H1 (cell line): ENCODE measurements around the gene ZNF3. TPM values are rescaled to one million over a fixed set of nuclear protein-coding genes. Genes with fewer than 3 reads are reported as not detected.
A peak's percentile ranks its signal among the peaks of the same experiment; 100 is the strongest.

Source experiments
- CTCF ChIA-PET: fragments of 300-600 bp; sonication (Branson Sonifier 250); formaldehyde crosslinking; loops from one replicate; lab custom pipeline; 2021; ENCODE audit not compliant: partially characterized antibody; lab: Charles Lee
- POLR2A ChIA-PET: fragments of 300-600 bp; sonication (Branson Sonifier 250); formaldehyde crosslinking; loops from one replicate; lab custom pipeline; 2021; ENCODE audit warnings: inconsistent platforms; ENCODE audit not compliant: partially characterized antibody; lab: Charles Lee
- DNase-seq, 2 experiments: peaks; one replicate each; pipeline versions ENCODE4 v3.0.0 to v3.0.0-alpha.2; 2010 to 2022; ENCODE audit warnings: low spot score in 2 of 2, low read depth in 1 of 2, mixed read lengths in 1 of 2
- FAIRE-seq: peaks from 2 replicates; lab custom pipeline; 2011; peaks lifted over from hg19 to GRCh38; lab: Jason Lieb, UNC
- H2AFZ ChIP-seq: 2 replicates; pipeline ENCODE4 v1.8.1; 2012; ENCODE audit warnings: low read length, inconsistent platforms
- H2AK5ac ChIP-seq: 2 replicates; pipeline ENCODE4 v1.6.1; 2013; ENCODE audit warnings: low read depth, low read length
- H2BK120ac ChIP-seq: replicated peaks from 2 replicates; pipeline ENCODE3; 2013; ENCODE audit warnings: low read depth, low read length, inconsistent platforms
- H2BK12ac ChIP-seq: 2 replicates; pipeline ENCODE4 v1.6.1; 2013; ENCODE audit warnings: low read depth, low read length
- H2BK15ac ChIP-seq: 2 replicates; pipeline ENCODE4 v1.6.1; 2013; ENCODE audit warnings: low read length
- H2BK20ac ChIP-seq: 2 replicates; pipeline ENCODE4 v1.6.1; 2013; ENCODE audit warnings: low read length
- H2BK5ac ChIP-seq: 2 replicates; pipeline ENCODE4 v1.6.1; 2013; ENCODE audit warnings: low read depth, low read length
- H3K14ac ChIP-seq: 2 replicates; pipeline ENCODE4 v1.6.1; 2013; ENCODE audit warnings: inconsistent platforms; ENCODE audit not compliant: insufficient read length
- H3K18ac ChIP-seq: 2 replicates; pipeline ENCODE4 v1.6.1; 2013; ENCODE audit warnings: low read length; ENCODE audit errors: extremely low read depth
- H3K23ac ChIP-seq: 2 replicates; pipeline ENCODE4 v1.6.1; 2013; ENCODE audit warnings: inconsistent platforms; ENCODE audit not compliant: insufficient read length
- H3K23me2 ChIP-seq: 2 replicates; pipeline ENCODE4 v1.6.1; 2013; ENCODE audit warnings: low read depth, low read length
- H3K27ac ChIP-seq: 2 replicates; pipeline ENCODE4 v1.6.1; 2011; ENCODE audit warnings: low read depth, low read length, inconsistent platforms
- H3K27me3 ChIP-seq, 4 experiments: replicated peaks in 1 of 4; 1 replicate in 1 of 4; 2 replicates in 3 of 4; pipeline versions ENCODE4 v1.6.1 to v1.8.1; 2011 to 2013; ENCODE audit warnings: low read length in 3 of 4, mild to moderate bottlenecking in 3 of 4, inconsistent platforms in 2 of 4, mixed read lengths in 2 of 4, moderate library complexity in 1 of 4; ENCODE audit not compliant: control insufficient read depth in 3 of 4, insufficient read depth in 3 of 4; ENCODE audit errors: extremely low read depth in 1 of 4
- H3K36me3 ChIP-seq, 4 experiments: 2 replicates each; pipeline versions ENCODE4 v1.6.1 to v1.8.1; 2011 to 2013; ENCODE audit warnings: mild to moderate bottlenecking in 4 of 4, low read length in 3 of 4, moderate library complexity in 2 of 4, control low read depth in 1 of 4, inconsistent platforms in 1 of 4; ENCODE audit not compliant: insufficient read depth in 4 of 4, control insufficient read depth in 2 of 4
- H3K4ac ChIP-seq: replicated peaks from 2 replicates; pipeline ENCODE3; 2013; ENCODE audit warnings: low read length, low read depth, mixed read lengths, inconsistent platforms; ENCODE audit not compliant: insufficient read length
- H3K4me1 ChIP-seq, 4 experiments: replicated peaks in 1 of 4; 1 replicate in 1 of 4; 2 replicates in 3 of 4; pipeline versions ENCODE4 v1.6.1 to v1.8.1; 2011 to 2013; ENCODE audit warnings: low read length in 3 of 4, inconsistent platforms in 2 of 4, mixed read lengths in 1 of 4; ENCODE audit not compliant: insufficient read depth in 4 of 4, control insufficient read depth in 3 of 4
- H3K4me2 ChIP-seq, 2 experiments: 2 replicates each; pipeline versions ENCODE4 v1.6.1 to v1.8.1; 2011 to 2013; ENCODE audit warnings: low read depth in 2 of 2, low read length in 2 of 2, control low read depth in 1 of 2, inconsistent platforms in 1 of 2, mild to moderate bottlenecking in 1 of 2; ENCODE audit not compliant: insufficient read depth in 1 of 2
- H3K4me3 ChIP-seq, 4 experiments: fragments of 200-600, 300-600 bp in 1 of 4; sonication (generic), shearing (Covaris generic), sonication (Bioruptor Twin) in 1 of 4; 2 replicates each; pipeline versions ENCODE4 v1.5.1 to v1.8.1; 2011 to 2016; ENCODE audit warnings: low read length in 4 of 4, low read depth in 3 of 4, control low read depth in 2 of 4, inconsistent platforms in 2 of 4, mild to moderate bottlenecking in 2 of 4, mixed read lengths in 1 of 4, moderate library complexity in 1 of 4; ENCODE audit not compliant: insufficient read depth in 2 of 4; ENCODE audit errors: extremely low read depth in 1 of 4
- H3K56ac ChIP-seq: replicated peaks from 2 replicates; pipeline ENCODE3; 2013; ENCODE audit warnings: low read depth, mild to moderate bottlenecking, mixed read lengths, low read length, inconsistent platforms; ENCODE audit not compliant: insufficient read length
- H3K79me1 ChIP-seq: 2 replicates; pipeline ENCODE4 v1.6.1; 2013; ENCODE audit warnings: low read depth, low read length, control low read depth
- H3K79me2 ChIP-seq, 2 experiments: 2 replicates each; pipeline versions ENCODE4 v1.6.1 to v1.8.1; 2012 to 2013; ENCODE audit warnings: low read length in 2 of 2, mild to moderate bottlenecking in 2 of 2, inconsistent platforms in 1 of 2; ENCODE audit not compliant: insufficient read depth in 2 of 2, control insufficient read depth in 1 of 2
- H3K9ac ChIP-seq, 4 experiments: replicated peaks in 1 of 4; 1 replicate in 1 of 4; 2 replicates in 3 of 4; pipeline versions ENCODE4 v1.6.1 to v1.8.1; 2011 to 2013; ENCODE audit warnings: low read depth in 3 of 4, low read length in 3 of 4, control low read depth in 2 of 4, mild to moderate bottlenecking in 2 of 4, moderate library complexity in 2 of 4, inconsistent platforms in 1 of 4; ENCODE audit errors: extremely low read depth in 1 of 4
- H3K9me3 ChIP-seq, 2 experiments: 2 replicates each; pipeline versions ENCODE4 v1.6.1 to v1.8.1; 2012 to 2013; ENCODE audit warnings: mild to moderate bottlenecking in 2 of 2, moderate library complexity in 2 of 2, control low read depth in 1 of 2, inconsistent platforms in 1 of 2, low read depth in 1 of 2, low read length in 1 of 2, mixed read lengths in 1 of 2; ENCODE audit not compliant: insufficient read depth in 2 of 2
- H4K20me1 ChIP-seq, 2 experiments: replicated peaks in 1 of 2; 2 replicates each; pipeline versions ENCODE3 to v1.8.1; 2011 to 2013; ENCODE audit warnings: inconsistent platforms in 2 of 2, low read length in 2 of 2, mild to moderate bottlenecking in 1 of 2; ENCODE audit not compliant: insufficient read depth in 2 of 2, control insufficient read depth in 1 of 2
- H4K5ac ChIP-seq: 2 replicates; pipeline ENCODE4 v1.6.1; 2013; ENCODE audit warnings: low read length, low read depth, mixed read lengths, inconsistent platforms; ENCODE audit not compliant: insufficient read length
- H4K8ac ChIP-seq: 2 replicates; pipeline ENCODE4 v1.8.0; 2013; ENCODE audit warnings: mild to moderate bottlenecking, moderate library complexity, low read length, inconsistent platforms; ENCODE audit not compliant: insufficient read depth; ENCODE audit errors: extremely low read depth
- H4K91ac ChIP-seq: replicated peaks from 2 replicates; pipeline ENCODE3; 2013; ENCODE audit warnings: low read length, mixed read lengths, inconsistent platforms; ENCODE audit not compliant: insufficient read length
- BACH1 ChIP-seq: IDR thresholded peaks from 2 replicates; pipeline ENCODE4 v1.6.1; 2012; ENCODE audit warnings: low read length, improper control_type of control experiment
- BCL11A ChIP-seq, 2 experiments: IDR thresholded peaks; one replicate each; pipeline ENCODE4 v1.6.1; 2011; ENCODE audit warnings: low read depth in 2 of 2, low read length in 2 of 2, mild to moderate bottlenecking in 2 of 2
- E2F6 ChIP-seq: IDR thresholded peaks from 2 replicates; pipeline ENCODE4 v1.6.1; 2012; ENCODE audit warnings: inconsistent platforms
- EP300 ChIP-seq, 2 experiments: IDR thresholded peaks; 1 replicate in 1 of 2; 2 replicates in 1 of 2; pipeline ENCODE4 v1.6.1; 2011 to 2012; ENCODE audit warnings: low read depth in 2 of 2, low read length in 2 of 2, mild to moderate bottlenecking in 2 of 2, borderline replicate concordance in 1 of 2, inconsistent platforms in 1 of 2, moderate library complexity in 1 of 2
- HDAC6 ChIP-seq: IDR thresholded peaks from one replicate; pipeline ENCODE4 v1.7.1; 2012; ENCODE audit warnings: low read depth, mild to moderate bottlenecking, inconsistent platforms, low read length, moderate library complexity
- JUN ChIP-seq: IDR thresholded peaks from 2 replicates; pipeline ENCODE4 v1.6.1; 2011; ENCODE audit warnings: low read depth, mild to moderate bottlenecking, improper control_type of control experiment, low read length
- KDM4A ChIP-seq: IDR thresholded peaks from one replicate; pipeline ENCODE4 v1.7.1; 2012; ENCODE audit warnings: low read depth, mild to moderate bottlenecking, moderate library complexity, low read length, inconsistent platforms; ENCODE audit not compliant: severe bottlenecking
- RNF2 ChIP-seq: fragments of 200-900, 300-1000 bp; sonication (generic); IDR thresholded peaks from 2 replicates; pipeline ENCODE4 v1.7.1; 2016; ENCODE audit warnings: borderline replicate concordance, low read depth, mild to moderate bottlenecking, antibody characterized with exemption, low read length; ENCODE audit not compliant: poor library complexity, severe bottlenecking; ENCODE audit errors: missing control alignments
- SIX5 ChIP-seq: IDR thresholded peaks from 2 replicates; pipeline ENCODE4 v1.6.1; 2011; ENCODE audit warnings: mild to moderate bottlenecking, low read depth, low read length
- TCF12 ChIP-seq: IDR thresholded peaks from 2 replicates; pipeline ENCODE4 v1.6.1; 2011; ENCODE audit warnings: low read depth, mild to moderate bottlenecking, low read length
- YY1 ChIP-seq: IDR thresholded peaks from 2 replicates; pipeline ENCODE4 v1.6.1; 2011; ENCODE audit warnings: low read depth, mild to moderate bottlenecking, low read length
- WGBS, 2 experiments: shearing (Covaris generic) in 1 of 2; methylation state at CpG; one replicate each; pipeline versions ENCODE4 v1.1.6 to v1.1.7; 2013 to 2015; ENCODE audit warnings: low lambda C conversion rate in 2 of 2, mixed read lengths in 2 of 2, inconsistent platforms in 1 of 2, low coverage in 1 of 2, missing lambda C conversion rate in 1 of 2; ENCODE audit not compliant: insufficient replicate concordance in 2 of 2, insufficient coverage in 1 of 2, insufficient read length in 1 of 2; ENCODE audit errors: extremely low coverage in 1 of 2, missing lambda C conversion rate in 1 of 2; 5-methylcytosine and 5-hydroxymethylcytosine counted together
- polyA plus RNA-seq, 7 experiments: library from polyadenylated mRNA; depleted of rRNA in 3 of 7; stranded (reverse) in 5 of 7; unstranded in 2 of 7; fragments of >200 nt in 5 of 7; fragments of 200-250 nt in 2 of 7; gene quantifications; 1 replicate in 5 of 7; 2 replicates in 1 of 7; 4 replicates in 1 of 7; pipeline versions ENCODE4 v1.2.1 to v1.2.3, GENCODE V29; 2011 to 2013; ENCODE audit warnings: missing spikeins in 2 of 7, mixed read lengths in 2 of 7
- total RNA-seq: library from RNA; stranded (reverse); fragmentation: NEBNext Ultra II Directional; extraction: Animal tissue kit (Norgen Biotek cat#: 25700); gene quantifications from 2 replicates; pipeline ENCODE4 v1.2.1, GENCODE V29; 2021

ZNF3 gene
- total and polyA plus RNA-seq, 2 of the 8 experiments (the other 6 are each of a cell fraction or from before 2014, with no cell fraction given), result 26.9 to 49.1 TPM

- Histone ChIP-seq H3K9me3 (no peaks in the 10 kb centered on the region), H4K91ac (no peak overlapping the region), H2BK12ac (peak overlapping the region; percentile 39; the same call in 1 of the 2 replicates), H2BK5ac (no peak overlapping the region; the same call in 1 of the 2 replicates), H4K8ac (no peak overlapping the region), H4K5ac (no peak overlapping the region), H2AK5ac (no peak overlapping the region), H2BK20ac (0 out of 2 replicates have a peak overlapping the region, but pooled peaks have one; percentile 15), H2BK15ac (no peak overlapping the region), H3K79me2 (peaks cover 0 to 29% of the 10 kb centered on the region in 2 experiments; a peak in 3 of 4 replicates), H3K4me2 (no peak overlapping the region; a peak in 1 of 4 replicates), H3K36me3 (peaks cover 0 to 8% (median 0%) of the 10 kb centered on the region in 4 experiments; a peak in 4 of 8 replicates), H2BK120ac (no peak overlapping the region), H3K23ac (no peak overlapping the region), H3K4me3 (no peak overlapping the region), H3K18ac (no peak overlapping the region), H3K14ac (no peak overlapping the region), H4K20me1 (peaks cover 0 to 2% of the 10 kb centered on the region in 2 experiments), H3K23me2 (peaks cover 6% of the 10 kb centered on the region; the same call in 1 of the 2 replicates), H3K27me3 (peaks cover 0 to 1% (median 0%) of the 10 kb centered on the region in 4 experiments; a peak in 1 of 7 replicates), H3K9ac (no peak overlapping the region), H3K4ac (no peak overlapping the region), H3K27ac (no peak overlapping the region), H3K56ac (no peak overlapping the region), H3K79me1 (peaks cover 7% of the 10 kb centered on the region; the same call in 1 of the 2 replicates), H2AFZ (no peak overlapping the region), H3K4me1 (peaks cover 0 to 3% (median 0%) of the 10 kb centered on the region in 4 experiments; a peak in 3 of 7 replicates)
- DNase-seq (no peak), FAIRE-seq (no peak)
- no peak for TF ChIP-seq E2F6
- TF ChIP-seq TCF12, result no peak
- no peak for TF ChIP-seq EP300 (IDR thresholded peaks at IDR 0.05; ENCODE audit: borderline replicate concordance in 1 of 2, low read depth in 2 of 2, low read length in 2 of 2)
- no peak for TF ChIP-seq RNF2
- TF ChIP-seq JUN, result no peak
- no peak for TF ChIP-seq SIX5
- TF ChIP-seq KDM4A, result no peak
- TF ChIP-seq BCL11A (IDR thresholded peaks at IDR 0.05; ENCODE audit: low read depth in 2 of 2, low read length in 2 of 2), result no peak
- TF ChIP-seq YY1, result no peak
- no peak for TF ChIP-seq HDAC6
- no peak for TF ChIP-seq BACH1
- ChIA-PET CTCF (interaction anchor here (0.7 to 1.0 kb wide), 2 partner anchors 19 to 127 kb away, joined by 3 to 4 read pairs; no protein-coding TSS in a partner anchor), POLR2A (interaction anchor here (1.0 to 18.6 kb wide), 9 partner anchors 10 to 490 kb away, joined by 3 to 294 read pairs (median 4); partner anchors contain the start of genes COPS6, ZKSCAN1, ZNF3 and ZNF655)
- WGBS, 2 experiments, result 92% methylated on average over 4 of the region's 4 CpGs; no CpG with 5 or more reads in 1 of the 2 experiments
Observed at GRCh38 chr7:100048680-100049079, 32.8 kb downstream of the ZNF3 start.
